ENCODE results near the gene C2orf49.

DNA sequence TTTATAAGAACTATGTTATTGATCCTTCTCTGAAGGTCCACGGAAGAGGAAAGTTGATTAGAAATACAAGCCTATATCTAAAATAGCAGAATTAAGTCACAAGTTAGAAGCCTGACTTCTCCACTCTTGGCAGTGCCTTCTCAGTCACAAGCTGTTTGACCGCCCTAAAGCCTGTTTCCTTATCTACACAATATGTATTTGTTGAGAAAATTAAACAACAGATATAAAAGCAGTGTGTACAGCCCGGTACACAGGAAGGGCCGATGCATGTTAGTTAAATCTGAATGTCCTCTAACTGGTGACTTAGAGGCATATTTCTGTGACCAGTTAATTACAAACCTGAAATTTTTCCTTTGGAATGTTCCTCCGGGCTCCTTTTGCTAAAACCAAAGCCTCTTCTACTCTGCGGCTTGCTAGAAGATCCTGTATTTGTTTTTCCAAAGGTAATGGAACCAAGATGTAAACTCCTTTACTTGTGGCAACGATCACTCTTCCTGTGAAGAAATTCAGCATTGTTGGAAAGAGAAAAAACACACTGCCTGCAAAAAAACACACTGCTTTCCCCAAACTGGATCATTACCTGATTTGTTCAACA, 41.2 kb upstream of the C2orf49 start:
- TF ChIP-seq, protein P1, sequence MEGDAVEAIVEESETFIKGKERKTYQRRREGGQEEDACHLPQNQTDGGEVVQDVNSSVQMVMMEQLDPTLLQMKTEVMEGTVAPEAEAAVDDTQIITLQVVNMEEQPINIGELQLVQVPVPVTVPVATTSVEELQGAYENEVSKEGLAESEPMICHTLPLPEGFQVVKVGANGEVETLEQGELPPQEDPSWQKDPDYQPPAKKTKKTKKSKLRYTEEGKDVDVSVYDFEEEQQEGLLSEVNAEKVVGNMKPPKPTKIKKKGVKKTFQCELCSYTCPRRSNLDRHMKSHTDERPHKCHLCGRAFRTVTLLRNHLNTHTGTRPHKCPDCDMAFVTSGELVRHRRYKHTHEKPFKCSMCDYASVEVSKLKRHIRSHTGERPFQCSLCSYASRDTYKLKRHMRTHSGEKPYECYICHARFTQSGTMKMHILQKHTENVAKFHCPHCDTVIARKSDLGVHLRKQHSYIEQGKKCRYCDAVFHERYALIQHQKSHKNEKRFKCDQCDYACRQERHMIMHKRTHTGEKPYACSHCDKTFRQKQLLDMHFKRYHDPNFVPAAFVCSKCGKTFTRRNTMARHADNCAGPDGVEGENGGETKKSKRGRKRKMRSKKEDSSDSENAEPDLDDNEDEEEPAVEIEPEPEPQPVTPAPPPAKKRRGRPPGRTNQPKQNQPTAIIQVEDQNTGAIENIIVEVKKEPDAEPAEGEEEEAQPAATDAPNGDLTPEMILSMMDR (IDR thresholded peaks at IDR 0.05; ENCODE audit: low read depth, low read length), result no peak
- TF ChIP-seq EZH2phosphoT487 (IDR thresholded peaks at IDR 0.05; ENCODE audit: low read depth), result no peak
